ENCODE results near the gene AGO4.
A peak's percentile ranks its signal among the peaks of the same experiment; 100 is the strongest.

Gene AGO4

GRCh38 chr1:35852241-35852640 lies 44.4 kb downstream of the AGO4 start:
- no peak for TF ChIP-seq CTCF (IDR thresholded peaks at IDR 0.05)
- DNase-seq: no peak
- peak overlapping the region; percentile 59 to 77 for H3K27ac ChIP-seq
- H3K9me3 ChIP-seq: no peaks in the 10 kb centered on the region
- H3K4me3 ChIP-seq: no peak overlapping the region
- intact Hi-C loops (cut with DNase I; ENCODE audit: low total_unique reads): no loop called here
- H3K36me3 ChIP-seq: peaks cover 5 to 51% (median 30%) of the 10 kb centered on the region in 3 donors
- H3K4me1 ChIP-seq: peaks cover 0 to 49% (median 19%) of the 10 kb centered on the region in 4 donors
- H3K27me3 ChIP-seq: no peaks in the 10 kb centered on the region

- no peak for TF ChIP-seq CTCF (IDR thresholded peaks at IDR 0.05)
- no peaks in the 10 kb centered on the region for H3K9me3 ChIP-seq
- no peak overlapping the region for H3K4me3 ChIP-seq
- peaks cover 0 to 22% (median 12%) of the 10 kb centered on the region in 4 donors for H3K4me1 ChIP-seq
- H3K36me3 ChIP-seq: peaks cover 5 to 51% (median 28%) of the 10 kb centered on the region in 3 donors
- H3K27ac ChIP-seq: no peak overlapping the region
- DNase-seq: no peak
- no peaks in the 10 kb centered on the region for H3K27me3 ChIP-seq
- intact Hi-C loops (cut with DNase I; ENCODE audit: low total_unique reads): no loop called here
Observed at GRCh38 chr1:35854989-35855700, 47.3 kb downstream of the AGO4 start.

- no peaks in the 10 kb centered on the region for H3K9me3 ChIP-seq
- peaks cover 5 to 45% (median 23%) of the 10 kb centered on the region in 3 donors for H3K36me3 ChIP-seq
- no peak overlapping the region for H3K4me3 ChIP-seq
- no peaks in the 10 kb centered on the region for H3K27me3 ChIP-seq
- no peak for TF ChIP-seq CTCF (IDR thresholded peaks at IDR 0.05)
- no peak for DNase-seq
- H3K4me1 ChIP-seq: peaks cover 0 to 4% (median under 1%) of the 10 kb centered on the region in 4 donors
- intact Hi-C loops (cut with DNase I; ENCODE audit: low total_unique reads): no loop called here
- H3K27ac ChIP-seq: no peak overlapping the region
Observed at GRCh38 chr1:35856964-35857363, 49.1 kb downstream of the AGO4 start.

GRCh38 chr1:35857830-35858229 lies 50.0 kb downstream of the AGO4 start:
- Histone ChIP-seq H3K4me1 (no peaks in the 10 kb centered on the region), H3K27me3 (no peaks in the 10 kb centered on the region), H3K4me3 (no peak overlapping the region), H3K27ac (no peak overlapping the region), H3K36me3 (peaks cover 5 to 43% (median 23%) of the 10 kb centered on the region in 3 donors), H3K9me3 (no peaks in the 10 kb centered on the region)
- intact Hi-C loops (cut with DNase I; ENCODE audit: low total_unique reads): no loop called here
- TF ChIP-seq CTCF (IDR thresholded peaks at IDR 0.05): no peak
- DNase-seq: no peak

GRCh38 chr1:35860696-35861095 lies 52.9 kb downstream of the AGO4 start:
- Histone ChIP-seq H3K4me3 (no peak overlapping the region), H3K9me3 (no peaks in the 10 kb centered on the region), H3K36me3 (peaks cover 0 to 18% (median 0%) of the 10 kb centered on the region in 3 donors), H3K27ac (no peak overlapping the region), H3K27me3 (no peaks in the 10 kb centered on the region), H3K4me1 (no peaks in the 10 kb centered on the region)
- intact Hi-C loops (cut with DNase I; ENCODE audit: low total_unique reads): no loop called here
- DNase-seq: no peak
- no peak for TF ChIP-seq CTCF (IDR thresholded peaks at IDR 0.05)

Data from tibial artery (tissue), 4 donors.